NCI-H1436 treated with DMSO at 0.1 percent for 48 hours (cell line): ENCODE results near the gene BTBD7.

ENCODE experiments used
- DNase-seq: peaks from one replicate; lab custom pipeline; 2025; lab: John Stamatoyannopoulos, UW

The BTBD7 gene

GRCh38 chr14:93328546-93328945, 4.3 kb downstream of the BTBD7 start:
- no peak for DNase-seq

- DNase-seq: no peak
Measured at GRCh38 chr14:93326196-93326595, 6.6 kb downstream of the BTBD7 start.

- DNase-seq: no peak
Measured at GRCh38 chr14:93323600-93324174, 9.1 kb downstream of the BTBD7 start.

- DNase-seq: no peak
Measured at GRCh38 chr14:93322929-93323599, 9.8 kb downstream of the BTBD7 start.

GRCh38 chr14:93320489-93320888, 12.3 kb downstream of the BTBD7 start:
- DNase-seq: no peak

GRCh38 chr14:93319958-93320357, 12.9 kb downstream of the BTBD7 start:
- DNase-seq: no peak

GRCh38 chr14:93319494-93319893, 13.3 kb downstream of the BTBD7 start:
- DNase-seq: no peak

GRCh38 chr14:93318927-93319326, 13.9 kb downstream of the BTBD7 start:
- no peak for DNase-seq

- DNase-seq: no peak
Measured at GRCh38 chr14:93317875-93318807, 14.7 kb downstream of the BTBD7 start.

GRCh38 chr14:93317210-93317874, 15.5 kb downstream of the BTBD7 start:
- DNase-seq: no peak

- DNase-seq: no peak
Measured at GRCh38 chr14:93316716-93317115, 16.1 kb downstream of the BTBD7 start.

- no peak for DNase-seq
Measured at GRCh38 chr14:93315575-93315974, 17.3 kb downstream of the BTBD7 start.

GRCh38 chr14:93311082-93311481, 21.8 kb downstream of the BTBD7 start:
- DNase-seq: no peak

- no peak for DNase-seq
Measured at GRCh38 chr14:93309427-93309966, 23.3 kb downstream of the BTBD7 start.

GRCh38 chr14:93308686-93309345, 24.0 kb downstream of the BTBD7 start:
- DNase-seq: no peak

- no peak for DNase-seq
Measured at GRCh38 chr14:93306812-93307211, 26.0 kb downstream of the BTBD7 start.

GRCh38 chr14:93305725-93306418, 27.0 kb downstream of the BTBD7 start:
- no peak for DNase-seq

- DNase-seq: no peak
Measured at GRCh38 chr14:93304771-93305170, 28.1 kb downstream of the BTBD7 start.

- DNase-seq: no peak
Measured at GRCh38 chr14:93303659-93304058, 29.2 kb downstream of the BTBD7 start.

GRCh38 chr14:93302688-93303581, 29.9 kb downstream of the BTBD7 start:
- DNase-seq: no peak
